PC-3 (cell line): ENCODE results near the gene CCDC185. TPM values are rescaled to one million over a fixed set of nuclear protein-coding genes. Genes with fewer than 3 reads are reported as not detected.

Experiments
- ATAC-seq: fragments of 200-7000 bp; cut with Tn5 transposase; 2 replicates; pipeline ENCODE4 v1.9.1; 2020; ENCODE audit warnings: mild to moderate bottlenecking, moderate library complexity
- BruUV-seq: library from RNA; stranded (reverse); fragments of 400-500 nt; replicated peaks from 2 replicates; lab custom pipeline; 2021; lab: Mats Ljungman, UMichigan
- CTCF ChIA-PET: fragments of 300-600 bp; sonication (Branson Sonifier 250); formaldehyde crosslinking; loops from one replicate; lab custom pipeline; 2022; ENCODE audit warnings: antibody characterized with exemption; lab: Charles Lee
- POLR2A ChIA-PET: fragments of 300-600 bp; sonication (Branson Sonifier 250); formaldehyde crosslinking; loops from one replicate; lab custom pipeline; 2022; ENCODE audit warnings: antibody characterized with exemption; ENCODE audit not compliant: unreplicated experiment; lab: Charles Lee
- DNase-seq: peaks from one replicate; pipeline ENCODE4 v3.0.0-alpha.2; 2015
- H2AFZ ChIP-seq: fragments of 300-600 bp; sonication (generic); 2 replicates; pipeline ENCODE4 v1.6.0; 2016; ENCODE audit warnings: antibody characterized with exemption, low read length
- H3F3A ChIP-seq: fragments of 300-600 bp; sonication (generic); one replicate; pipeline ENCODE4 v1.6.0; 2017; ENCODE audit warnings: antibody characterized with exemption, low read length, control low read depth, mild to moderate bottlenecking; ENCODE audit not compliant: unreplicated experiment
- H3K27ac ChIP-seq: fragments of 300-600 bp; sonication (generic); 2 replicates; pipeline ENCODE4 v1.5.1; 2016; ENCODE audit warnings: mild to moderate bottlenecking, low read length
- H3K27me3 ChIP-seq: fragments of 300-600 bp; sonication (generic); 2 replicates; pipeline ENCODE4 v1.6.1; 2016; ENCODE audit warnings: low read length, mixed read lengths
- H3K36me3 ChIP-seq: fragments of 300-600 bp; sonication (generic); 2 replicates; pipeline ENCODE4 v1.6.1; 2016; ENCODE audit warnings: low read depth, mixed run types, low read length, mixed read lengths
- H3K4me1 ChIP-seq: fragments of 300-600 bp; sonication (generic); 2 replicates; pipeline ENCODE4 v1.5.1; 2016; ENCODE audit warnings: low read length; ENCODE audit not compliant: insufficient read depth
- H3K4me2 ChIP-seq: fragments of 300-600 bp; sonication (generic); 2 replicates; pipeline ENCODE4 v1.6.0; 2016; ENCODE audit warnings: low read length
- H3K4me3 ChIP-seq: fragments of 300-600 bp; sonication (generic); 2 replicates; pipeline ENCODE4 v1.5.1; 2016; ENCODE audit warnings: mild to moderate bottlenecking, low read length, mixed read lengths
- H3K79me2 ChIP-seq: fragments of 300-600 bp; sonication (generic); 2 replicates; pipeline ENCODE4 v1.6.1; 2017; ENCODE audit warnings: low read length, mixed read lengths
- H3K9ac ChIP-seq: fragments of 300-600 bp; sonication (generic); 2 replicates; pipeline ENCODE4 v1.6.0; 2016; ENCODE audit warnings: mild to moderate bottlenecking, low read length
- H3K9me2 ChIP-seq: fragments of 300-600 bp; sonication (generic); replicated peaks from 2 replicates; pipeline ENCODE4 v1.6.1; 2016; ENCODE audit warnings: mixed run types, low read length, mixed read lengths
- H3K9me3 ChIP-seq: fragments of 300-600 bp; sonication (generic); 2 replicates; pipeline ENCODE4 v1.6.1; 2016; ENCODE audit warnings: low read length, mixed read lengths
- H4K20me1 ChIP-seq: fragments of 300-600 bp; sonication (generic); 2 replicates; pipeline ENCODE4 v1.6.1; 2016; ENCODE audit warnings: low read length, mixed read lengths
- CTCF ChIP-seq: fragments of 300-600 bp; sonication (generic); conservative IDR thresholded peaks from 2 replicates; pipeline ENCODE4 v1.5.1; 2017; ENCODE audit warnings: antibody characterized with exemption, low read depth, mild to moderate bottlenecking, low read length
- EZH2 ChIP-seq: fragments of 300-600 bp; sonication (generic); IDR thresholded peaks from one replicate; pipeline ENCODE4 v1.6.1; 2017; ENCODE audit warnings: antibody characterized with exemption, mild to moderate bottlenecking, low read length; ENCODE audit not compliant: unreplicated experiment
- EZH2phosphoT487 ChIP-seq: fragments of 300-600 bp; sonication (generic); IDR thresholded peaks from 2 replicates; pipeline ENCODE4 v1.6.1; 2018; ENCODE audit warnings: mild to moderate bottlenecking, antibody characterized with exemption, low read length, borderline replicate concordance
- intact Hi-C: fragments of 100-400 bp; cut with micrococcal nuclease; formaldehyde crosslinking; loops from 2 replicates; pipeline ENCODE4 v1.9.0; 2023
- total RNA-seq: library from RNA; depleted of rRNA; stranded (reverse); fragments of >200 nt; gene quantifications from 2 replicates; pipeline ENCODE4 v1.2.3, GENCODE V29; 2014

Gene CCDC185
- total RNA-seq, 1 experiment from 2014 or later: not detected

DNA sequence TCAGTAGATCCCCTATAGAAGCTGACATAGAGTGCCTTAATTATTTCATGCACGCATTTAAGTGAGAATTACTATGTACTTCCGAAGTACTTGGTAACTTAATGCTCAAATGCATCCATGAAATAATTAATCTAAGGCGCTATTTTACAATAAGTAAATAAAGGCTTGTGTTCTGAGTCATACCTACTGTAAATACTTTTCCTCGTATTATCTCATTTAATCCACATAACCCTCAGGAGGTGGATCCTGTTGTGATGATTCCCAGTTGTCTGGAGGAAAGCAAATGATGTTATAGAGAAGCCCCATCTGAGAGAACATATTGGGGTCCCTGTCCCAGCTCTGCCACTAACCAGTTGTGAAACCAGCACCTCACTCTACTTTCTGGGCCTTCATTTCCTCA is 45.6 kb upstream of the CCDC185 start:
- H3K27ac ChIP-seq: no peak overlapping the region
- no peaks in the 10 kb centered on the region for H3K36me3 ChIP-seq
- no peaks in the 10 kb centered on the region for H3F3A ChIP-seq
- POLR2A ChIA-PET: no interaction called here
- intact Hi-C loops: no loop called here
- TF ChIP-seq EZH2: no peak
- no peak for TF ChIP-seq CTCF
- no peak for TF ChIP-seq EZH2phosphoT487
- no peaks in the 10 kb centered on the region for H3K79me2 ChIP-seq
- H2AFZ ChIP-seq: no peak overlapping the region
- H3K4me1 ChIP-seq: no peaks in the 10 kb centered on the region
- no peaks in the 10 kb centered on the region for H3K9me2 ChIP-seq
- H3K9me3 ChIP-seq: no peaks in the 10 kb centered on the region
- no peak overlapping the region for H3K9ac ChIP-seq
- no peak overlapping the region for H3K4me2 ChIP-seq
- DNase-seq (no peak), ATAC-seq (no peak)
- no peak overlapping the region for H3K4me3 ChIP-seq
- no peaks in the 10 kb centered on the region for H4K20me1 ChIP-seq
- no TSS peak for BruUV-seq
- peaks cover 54% of the 10 kb centered on the region for H3K27me3 ChIP-seq
- CTCF ChIA-PET: no interaction called here

DNA sequence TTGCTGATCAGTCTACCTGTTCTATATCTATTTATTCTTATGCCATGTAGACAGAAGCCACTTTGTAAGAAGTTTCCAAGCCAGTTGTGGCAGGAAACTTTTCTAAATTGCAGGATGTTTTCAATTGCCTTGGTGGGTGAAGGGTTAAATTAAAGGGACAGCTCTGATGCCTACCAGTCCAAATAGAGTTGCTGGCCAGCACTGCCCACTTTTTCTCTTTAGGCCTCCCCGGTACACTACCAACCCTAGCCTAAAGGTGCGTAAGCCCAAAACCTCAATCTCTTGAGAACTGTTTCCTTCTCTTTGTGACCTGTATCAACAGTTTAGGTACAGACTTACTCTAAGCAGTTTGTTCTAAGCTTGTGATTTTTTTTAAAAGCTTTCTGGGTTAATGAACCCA is 44.8 kb upstream of the CCDC185 start:
- Histone ChIP-seq H3K36me3 (no peaks in the 10 kb centered on the region), H3K4me3 (no peak overlapping the region), H3K9me2 (no peaks in the 10 kb centered on the region), H3K79me2 (no peaks in the 10 kb centered on the region), H3K27ac (no peak overlapping the region), H3F3A (no peaks in the 10 kb centered on the region), H3K27me3 (peaks cover 59% of the 10 kb centered on the region), H3K9me3 (no peaks in the 10 kb centered on the region), H2AFZ (no peak overlapping the region), H3K9ac (no peak overlapping the region), H3K4me1 (no peaks in the 10 kb centered on the region), H3K4me2 (no peak overlapping the region), H4K20me1 (no peaks in the 10 kb centered on the region)
- ChIA-PET POLR2A (no interaction called here), CTCF (no interaction called here)
- ATAC-seq: no peak
- DNase-seq: no peak
- TF ChIP-seq EZH2phosphoT487 (no peak), EZH2 (no peak), CTCF (no peak)
- intact Hi-C loops: no loop called here
- BruUV-seq: no TSS peak

GRCh38 chr1:223349241-223349640 is 44.0 kb upstream of the CCDC185 start:
- TF ChIP-seq EZH2 (no peak), EZH2phosphoT487 (no peak), CTCF (no peak)
- no peak overlapping the region for H3K4me3 ChIP-seq
- DNase-seq (no peak), ATAC-seq (no peak)
- H3K27me3 ChIP-seq: peaks cover 59% of the 10 kb centered on the region
- H4K20me1 ChIP-seq: no peaks in the 10 kb centered on the region
- ChIA-PET CTCF (no interaction called here), POLR2A (no interaction called here)
- no peak overlapping the region for H3K27ac ChIP-seq
- H2AFZ ChIP-seq: no peak overlapping the region
- no peaks in the 10 kb centered on the region for H3K36me3 ChIP-seq
- no peaks in the 10 kb centered on the region for H3K79me2 ChIP-seq
- H3F3A ChIP-seq: no peaks in the 10 kb centered on the region
- no TSS peak for BruUV-seq
- H3K9me2 ChIP-seq: no peaks in the 10 kb centered on the region
- H3K9me3 ChIP-seq: no peaks in the 10 kb centered on the region
- H3K4me1 ChIP-seq: no peaks in the 10 kb centered on the region
- intact Hi-C loops: no loop called here
- H3K4me2 ChIP-seq: no peak overlapping the region
- H3K9ac ChIP-seq: no peak overlapping the region
